GM19452 (cell line): ENCODE measurements around the gene GMDS.

Experiments
- ATAC-seq: cut with Tn5 transposase; IDR thresholded peaks from one replicate; pipeline ENCODE4 v1.9.1; 2021; ENCODE audit not compliant: unreplicated experiment

GMDS gene

GRCh38 chr6:1910621-1911407, 334.6 kb downstream of the GMDS start:
- no peak for ATAC-seq

GRCh38 chr6:1908784-1909183, 336.6 kb downstream of the GMDS start:
- no peak for ATAC-seq

GRCh38 chr6:1906609-1907008, 338.8 kb downstream of the GMDS start:
- no peak for ATAC-seq

GRCh38 chr6:1906014-1906413, 339.4 kb downstream of the GMDS start:
- no peak for ATAC-seq

GRCh38 chr6:1904898-1905297, 340.5 kb downstream of the GMDS start:
- no peak for ATAC-seq

- ATAC-seq = no peak
Observed at GRCh38 chr6:1904466-1904799, 341.0 kb downstream of the GMDS start.

GRCh38 chr6:1903780-1904465, 341.5 kb downstream of the GMDS start:
- no peak for ATAC-seq

GRCh38 chr6:1901556-1901955, 343.8 kb downstream of the GMDS start:
- ATAC-seq = no peak

GRCh38 chr6:1896897-1897296, 348.5 kb downstream of the GMDS start:
- ATAC-seq = no peak

GRCh38 chr6:1895721-1896120, 349.7 kb downstream of the GMDS start:
- no peak for ATAC-seq

GRCh38 chr6:1894954-1895353, 350.5 kb downstream of the GMDS start:
- ATAC-seq = no peak

- ATAC-seq = no peak
Observed at GRCh38 chr6:1893470-1894130, 351.8 kb downstream of the GMDS start.

GRCh38 chr6:1892716-1893115, 352.7 kb downstream of the GMDS start:
- ATAC-seq = no peak

- no peak for ATAC-seq
Observed at GRCh38 chr6:1890987-1891386, 354.4 kb downstream of the GMDS start.

GRCh38 chr6:1890071-1890470, 355.3 kb downstream of the GMDS start:
- no peak for ATAC-seq

GRCh38 chr6:1885576-1886011, 359.8 kb downstream of the GMDS start:
- ATAC-seq = no peak

GRCh38 chr6:1884313-1884712, 361.1 kb downstream of the GMDS start:
- ATAC-seq = no peak

GRCh38 chr6:1878330-1878729, 367.1 kb downstream of the GMDS start:
- no peak for ATAC-seq

- no peak for ATAC-seq
Observed at GRCh38 chr6:1873781-1874180, 371.6 kb downstream of the GMDS start.

- ATAC-seq = no peak
Observed at GRCh38 chr6:1872649-1873131, 372.7 kb downstream of the GMDS start.

- ATAC-seq = no peak
Observed at GRCh38 chr6:1871724-1872315, 373.6 kb downstream of the GMDS start.

GRCh38 chr6:1870932-1871331, 374.5 kb downstream of the GMDS start:
- ATAC-seq = no peak
